ENCODE measurements around the gene AKAP10.
A peak's percentile ranks its signal among the peaks of the same experiment; 100 is the strongest.
"Not testable (repeated sequence)": the region's sequence is repeated elsewhere in the genome, so short reads cannot be mapped to it uniquely, and the experiment has no call there.

The AKAP10 gene

DNA sequence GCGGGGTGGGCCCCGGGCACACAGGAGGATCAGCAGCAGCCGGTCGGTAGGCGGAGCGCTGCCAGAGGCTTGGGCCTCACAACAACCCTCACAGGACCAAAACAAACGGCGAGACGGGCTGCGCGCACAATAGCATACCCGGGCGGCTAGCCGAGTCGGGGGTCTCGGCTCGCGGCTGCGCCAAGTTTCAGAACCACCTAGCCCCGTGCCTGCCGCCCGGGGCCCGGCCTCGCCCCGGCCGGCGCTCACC lies 110.6 kb downstream of the AKAP10 start:
- H3K4me3 ChIP-seq (replicated peaks in 1 of 2; ENCODE audit: low read depth in 2 of 2, low read length in 2 of 2) = peak overlapping the region; percentile 61 to 63
- peak; percentile 62 to 69 for DNase-seq (ENCODE audit: low read depth in 2 of 2)
- TF ChIP-seq, protein P1, sequence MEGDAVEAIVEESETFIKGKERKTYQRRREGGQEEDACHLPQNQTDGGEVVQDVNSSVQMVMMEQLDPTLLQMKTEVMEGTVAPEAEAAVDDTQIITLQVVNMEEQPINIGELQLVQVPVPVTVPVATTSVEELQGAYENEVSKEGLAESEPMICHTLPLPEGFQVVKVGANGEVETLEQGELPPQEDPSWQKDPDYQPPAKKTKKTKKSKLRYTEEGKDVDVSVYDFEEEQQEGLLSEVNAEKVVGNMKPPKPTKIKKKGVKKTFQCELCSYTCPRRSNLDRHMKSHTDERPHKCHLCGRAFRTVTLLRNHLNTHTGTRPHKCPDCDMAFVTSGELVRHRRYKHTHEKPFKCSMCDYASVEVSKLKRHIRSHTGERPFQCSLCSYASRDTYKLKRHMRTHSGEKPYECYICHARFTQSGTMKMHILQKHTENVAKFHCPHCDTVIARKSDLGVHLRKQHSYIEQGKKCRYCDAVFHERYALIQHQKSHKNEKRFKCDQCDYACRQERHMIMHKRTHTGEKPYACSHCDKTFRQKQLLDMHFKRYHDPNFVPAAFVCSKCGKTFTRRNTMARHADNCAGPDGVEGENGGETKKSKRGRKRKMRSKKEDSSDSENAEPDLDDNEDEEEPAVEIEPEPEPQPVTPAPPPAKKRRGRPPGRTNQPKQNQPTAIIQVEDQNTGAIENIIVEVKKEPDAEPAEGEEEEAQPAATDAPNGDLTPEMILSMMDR (IDR thresholded peaks at IDR 0.05; ENCODE audit: low read depth, low read length) = peak; percentile 47

DNA sequence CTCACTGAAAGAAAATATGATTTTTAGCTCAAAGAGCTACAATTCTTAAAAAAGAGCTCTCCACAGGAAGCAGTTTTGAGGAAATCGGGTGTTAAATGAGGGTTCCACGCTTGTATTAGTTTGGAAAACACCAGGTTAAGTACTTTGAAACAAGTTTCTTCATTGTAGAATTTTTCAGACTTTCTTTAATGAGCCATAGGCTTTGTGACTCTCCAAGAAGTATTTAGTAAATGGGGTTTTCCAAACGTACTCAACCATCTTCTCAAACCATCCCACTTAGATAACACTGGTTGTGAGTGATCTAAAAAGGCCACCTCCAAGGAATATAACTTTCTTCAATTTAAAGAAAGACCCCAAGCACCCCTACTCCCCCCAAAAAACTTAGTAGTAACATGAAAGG lies 112.6 kb downstream of the AKAP10 start:
- DNase-seq (ENCODE audit: low read depth in 2 of 2) = no peak
- no peak overlapping the region for H3K4me3 ChIP-seq (replicated peaks in 1 of 2; ENCODE audit: low read depth in 2 of 2, low read length in 2 of 2)
- TF ChIP-seq, protein P1 (IDR thresholded peaks at IDR 0.05; ENCODE audit: low read depth, low read length) = no peak

DNA sequence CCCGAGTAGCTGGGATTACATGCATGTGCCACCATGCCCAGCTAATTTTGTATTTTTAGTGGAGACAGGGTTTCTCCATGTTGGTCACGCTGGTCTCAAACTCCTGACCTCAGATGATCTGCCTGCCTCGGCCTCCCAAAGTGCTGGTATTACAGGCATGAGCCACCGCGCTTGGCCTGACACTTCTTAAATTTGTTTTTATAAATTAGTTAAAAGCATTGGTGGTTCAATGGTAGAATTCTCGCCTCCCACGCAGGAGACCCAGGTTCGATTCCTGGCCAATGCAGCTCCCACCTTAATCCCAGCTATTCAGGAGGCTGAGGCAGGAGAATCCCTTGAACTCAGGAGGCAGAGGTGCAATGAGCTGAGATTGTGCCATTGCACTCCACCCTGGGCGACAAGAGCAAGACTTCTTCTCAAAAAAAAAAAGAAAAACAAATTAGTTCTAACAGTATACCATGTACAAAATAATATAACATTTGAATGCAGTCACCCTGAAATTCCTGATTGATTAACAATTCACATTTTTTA lies 116.9 kb downstream of the AKAP10 start:
- not testable (repeated sequence) for DNase-seq (ENCODE audit: low read depth in 2 of 2); H3K4me3 ChIP-seq (replicated peaks in 1 of 2; ENCODE audit: low read depth in 2 of 2, low read length in 2 of 2)

DNA sequence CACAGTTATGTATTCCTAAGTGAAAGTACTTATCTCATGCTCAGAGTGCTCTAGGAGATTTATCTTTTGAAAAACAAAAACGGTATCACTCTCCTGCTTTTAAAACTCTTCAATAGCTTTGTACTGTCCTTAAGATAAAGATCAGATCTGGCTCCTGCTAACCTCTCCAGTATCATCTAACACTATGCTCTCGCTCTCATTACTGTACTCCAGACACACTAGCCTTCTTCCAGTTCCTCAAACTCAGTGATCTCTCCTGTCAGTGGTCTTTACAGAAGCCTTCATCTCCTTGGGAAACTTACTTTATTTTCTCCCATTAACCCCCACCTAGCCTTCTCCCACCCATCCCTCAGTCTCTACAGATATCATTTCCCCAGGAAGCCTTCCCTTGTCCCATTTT lies 120.0 kb downstream of the AKAP10 start:
- TF ChIP-seq, protein P1 (IDR thresholded peaks at IDR 0.05; ENCODE audit: low read depth, low read length) = no peak
- H3K4me3 ChIP-seq (replicated peaks in 1 of 2; ENCODE audit: low read depth in 2 of 2, low read length in 2 of 2) = no peak overlapping the region
- DNase-seq (ENCODE audit: low read depth in 2 of 2) = no peak

Measured in cardiac fibroblast (primary cell).